ENCODE data around the gene FLII.

Gene FLII

GRCh38 chr17:18253187-18253884 is 5.2 kb downstream of the FLII start:
- POLR2A ChIA-PET = interaction anchor here (1.1 kb wide), 1 partner anchor 61 kb away, joined by 3 read pairs; the partner anchor contains the start of genes SMCR8 and TOP3A
- CTCF ChIA-PET = interaction anchor here (1.1 kb wide), 1 partner anchor 10 kb away, joined by 5 read pairs; no protein-coding TSS in a partner anchor
- no peak overlapping the region for H3K27ac ChIP-seq (ENCODE audit: extremely low read depth, low read depth, low read length)

DNA sequence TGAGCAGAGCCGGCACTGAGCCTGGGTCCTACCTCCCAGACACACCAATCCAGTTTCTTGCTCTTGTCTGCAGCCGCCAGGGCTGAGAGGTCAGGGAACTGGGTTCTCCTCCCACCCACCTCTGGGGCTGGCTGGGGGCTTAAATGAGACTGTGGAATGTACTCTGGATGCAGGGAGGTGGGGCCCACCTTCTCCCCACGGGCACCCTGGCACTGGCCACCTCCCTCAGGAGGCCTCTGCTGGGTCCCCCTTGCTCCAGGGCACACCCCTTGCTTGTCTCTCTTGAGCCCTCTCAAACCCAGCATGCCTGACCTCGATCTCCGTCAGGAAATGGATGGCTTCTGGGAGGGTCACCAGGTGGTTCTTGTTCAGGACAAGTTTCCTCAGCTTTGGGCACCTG is 6.4 kb downstream of the FLII start:
- TF ChIP-seq ZNF48 (tag by site-specific recombination; IDR thresholded peaks at IDR 0.05) = no peak
- TF ChIP-seq, protein P1, sequence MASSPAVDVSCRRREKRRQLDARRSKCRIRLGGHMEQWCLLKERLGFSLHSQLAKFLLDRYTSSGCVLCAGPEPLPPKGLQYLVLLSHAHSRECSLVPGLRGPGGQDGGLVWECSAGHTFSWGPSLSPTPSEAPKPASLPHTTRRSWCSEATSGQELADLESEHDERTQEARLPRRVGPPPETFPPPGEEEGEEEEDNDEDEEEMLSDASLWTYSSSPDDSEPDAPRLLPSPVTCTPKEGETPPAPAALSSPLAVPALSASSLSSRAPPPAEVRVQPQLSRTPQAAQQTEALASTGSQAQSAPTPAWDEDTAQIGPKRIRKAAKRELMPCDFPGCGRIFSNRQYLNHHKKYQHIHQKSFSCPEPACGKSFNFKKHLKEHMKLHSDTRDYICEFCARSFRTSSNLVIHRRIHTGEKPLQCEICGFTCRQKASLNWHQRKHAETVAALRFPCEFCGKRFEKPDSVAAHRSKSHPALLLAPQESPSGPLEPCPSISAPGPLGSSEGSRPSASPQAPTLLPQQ (tag by site-specific recombination; IDR thresholded peaks at IDR 0.05) = peak; percentile 55; the same call in 1 of the 2 replicates
- ChIA-PET CTCF (no interaction called here), POLR2A (no interaction called here)
- Histone ChIP-seq H3K36me3 (ENCODE audit: control insufficient read depth in 2 of 2, insufficient read depth in 1 of 2, low read length in 2 of 2) (peaks cover 9 to 97% of the 10 kb centered on the region in 2 experiments), H3K27ac (ENCODE audit: extremely low read depth, low read depth, low read length) (no peak overlapping the region), H3K9me3 (ENCODE audit: control insufficient read depth, insufficient read depth, low read depth, low read length) (no peaks in the 10 kb centered on the region), H3K4me3 (ENCODE audit: low read depth, low read length) (no peak overlapping the region), H3K4me1 (ENCODE audit: control insufficient read depth, insufficient read depth, low read length) (peaks cover 2% of the 10 kb centered on the region)

More at GRCh38 chr17:18253187-18253884, 5.2 kb downstream of the FLII start:
- Histone ChIP-seq H3K36me3 (ENCODE audit: control insufficient read depth in 2 of 2, insufficient read depth in 1 of 2, low read length in 2 of 2) (peaks cover 9 to 86% of the 10 kb centered on the region in 2 experiments), H3K4me1 (ENCODE audit: control insufficient read depth, insufficient read depth, low read length) (peaks cover 9% of the 10 kb centered on the region), H3K9me3 (ENCODE audit: control insufficient read depth, insufficient read depth, low read depth, low read length) (no peaks in the 10 kb centered on the region), H3K4me3 (ENCODE audit: low read depth, low read length) (no peak overlapping the region)
- TF ChIP-seq ZEB2 (tag by site-specific recombination; IDR thresholded peaks at IDR 0.05) = no peak
- TF ChIP-seq, protein P2, sequence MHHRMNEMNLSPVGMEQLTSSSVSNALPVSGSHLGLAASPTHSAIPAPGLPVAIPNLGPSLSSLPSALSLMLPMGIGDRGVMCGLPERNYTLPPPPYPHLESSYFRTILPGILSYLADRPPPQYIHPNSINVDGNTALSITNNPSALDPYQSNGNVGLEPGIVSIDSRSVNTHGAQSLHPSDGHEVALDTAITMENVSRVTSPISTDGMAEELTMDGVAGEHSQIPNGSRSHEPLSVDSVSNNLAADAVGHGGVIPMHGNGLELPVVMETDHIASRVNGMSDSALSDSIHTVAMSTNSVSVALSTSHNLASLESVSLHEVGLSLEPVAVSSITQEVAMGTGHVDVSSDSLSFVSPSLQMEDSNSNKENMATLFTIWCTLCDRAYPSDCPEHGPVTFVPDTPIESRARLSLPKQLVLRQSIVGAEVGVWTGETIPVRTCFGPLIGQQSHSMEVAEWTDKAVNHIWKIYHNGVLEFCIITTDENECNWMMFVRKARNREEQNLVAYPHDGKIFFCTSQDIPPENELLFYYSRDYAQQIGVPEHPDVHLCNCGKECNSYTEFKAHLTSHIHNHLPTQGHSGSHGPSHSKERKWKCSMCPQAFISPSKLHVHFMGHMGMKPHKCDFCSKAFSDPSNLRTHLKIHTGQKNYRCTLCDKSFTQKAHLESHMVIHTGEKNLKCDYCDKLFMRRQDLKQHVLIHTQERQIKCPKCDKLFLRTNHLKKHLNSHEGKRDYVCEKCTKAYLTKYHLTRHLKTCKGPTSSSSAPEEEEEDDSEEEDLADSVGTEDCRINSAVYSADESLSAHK (tag by site-specific recombination; IDR thresholded peaks at IDR 0.05) = no peak
- TF ChIP-seq ZNF248 (tag by site-specific recombination; IDR thresholded peaks at IDR 0.05) = no peak
- no peak for TF ChIP-seq ZNF513 (tag by site-specific recombination; IDR thresholded peaks at IDR 0.05)
- no peak for TF ChIP-seq ZNF561 (tag by site-specific recombination; IDR thresholded peaks at IDR 0.05; ENCODE audit: borderline replicate concordance)
- TF ChIP-seq, protein P3, sequence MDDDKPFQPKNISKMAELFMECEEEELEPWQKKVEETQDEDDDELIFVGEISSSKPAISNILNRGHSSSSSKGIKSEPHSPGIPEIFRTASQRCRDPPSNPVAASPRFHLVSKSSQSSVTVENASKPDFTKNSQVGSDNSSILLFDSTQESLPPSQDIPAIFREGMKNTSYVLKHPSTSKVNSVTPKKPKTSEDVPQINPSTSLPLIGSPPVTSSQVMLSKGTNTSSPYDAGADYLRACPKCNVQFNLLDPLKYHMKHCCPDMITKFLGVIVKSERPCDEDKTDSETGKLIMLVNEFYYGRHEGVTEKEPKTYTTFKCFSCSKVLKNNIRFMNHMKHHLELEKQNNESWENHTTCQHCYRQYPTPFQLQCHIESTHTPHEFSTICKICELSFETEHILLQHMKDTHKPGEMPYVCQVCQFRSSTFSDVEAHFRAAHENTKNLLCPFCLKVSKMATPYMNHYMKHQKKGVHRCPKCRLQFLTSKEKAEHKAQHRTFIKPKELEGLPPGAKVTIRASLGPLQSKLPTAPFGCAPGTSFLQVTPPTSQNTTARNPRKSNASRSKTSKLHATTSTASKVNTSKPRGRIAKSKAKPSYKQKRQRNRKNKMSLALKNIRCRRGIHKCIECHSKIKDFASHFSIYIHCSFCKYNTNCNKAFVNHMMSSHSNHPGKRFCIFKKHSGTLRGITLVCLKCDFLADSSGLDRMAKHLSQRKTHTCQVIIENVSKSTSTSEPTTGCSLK (tag by site-specific recombination; IDR thresholded peaks at IDR 0.05) = no peak
- TF ChIP-seq ZNF423 (tag by site-specific recombination; IDR thresholded peaks at IDR 0.05) = no peak
- TF ChIP-seq ZFP69B (tag by site-specific recombination; IDR thresholded peaks at IDR 0.05) = no peak
- no peak for TF ChIP-seq ZNF677 (tag by site-specific recombination; IDR thresholded peaks at IDR 0.05)
- TF ChIP-seq ZNF585B (tag by site-specific recombination; IDR thresholded peaks at IDR 0.05) = no peak

DNA sequence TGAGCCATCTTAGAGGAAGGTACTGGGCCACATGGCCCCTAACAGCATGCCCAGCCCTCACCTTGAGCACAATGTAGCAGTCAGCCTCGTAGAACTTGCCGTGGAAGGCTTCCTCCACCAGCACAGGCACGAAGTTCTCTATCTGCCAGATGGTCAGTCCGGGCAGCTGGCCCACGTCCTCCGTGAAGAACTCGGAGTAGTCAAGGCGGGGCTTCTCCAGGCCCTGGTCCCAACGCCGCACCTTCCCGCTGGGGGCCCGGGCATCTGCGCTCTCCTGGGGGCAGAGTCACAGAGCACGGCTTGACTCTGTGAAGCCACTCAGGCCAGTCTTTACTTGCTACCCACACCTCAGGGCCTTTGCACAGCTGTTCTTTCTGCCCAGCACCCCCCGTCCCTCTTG is 7.3 kb downstream of the FLII start:
- H3K9me3 ChIP-seq (ENCODE audit: control insufficient read depth, insufficient read depth, low read depth, low read length) = no peaks in the 10 kb centered on the region
- H3K36me3 ChIP-seq (ENCODE audit: control insufficient read depth in 2 of 2, insufficient read depth in 1 of 2, low read length in 2 of 2) = peaks cover 9 to 96% of the 10 kb centered on the region in 2 experiments
- CTCF ChIA-PET = interaction anchor here (1.7 kb wide), 1 partner anchor 34 kb away, joined by 4 read pairs; no protein-coding TSS in a partner anchor
- H3K4me1 ChIP-seq (ENCODE audit: control insufficient read depth, insufficient read depth, low read length) = no peaks in the 10 kb centered on the region
- no peak overlapping the region for H3K27ac ChIP-seq (ENCODE audit: extremely low read depth, low read depth, low read length)
- TF ChIP-seq ZNF626 (tag by site-specific recombination; IDR thresholded peaks at IDR 0.05) (no peak), ZNF623 (tag by site-specific recombination; IDR thresholded peaks at IDR 0.05) (peak; percentile 81)
- H3K4me3 ChIP-seq (ENCODE audit: low read depth, low read length) = no peak overlapping the region
- POLR2A ChIA-PET = no interaction called here

Data from HEK293 (cell line).